IMR-90 (cell line): ENCODE data around the gene OR51Q1. TPM values are rescaled to one million over a fixed set of nuclear protein-coding genes. Genes with fewer than 3 reads are reported as not detected.

ENCODE experiments used
- ATAC-seq: fragments of 200-7000 bp; cut with Tn5 transposase; 2 replicates; pipeline ENCODE4 v1.9.1; 2020; ENCODE audit warnings: low read depth, mild to moderate bottlenecking, moderate library complexity
- BruUV-seq: library from RNA; stranded (reverse); fragments of 400-500 nt; replicated peaks from 2 replicates; lab custom pipeline; 2021; lab: Mats Ljungman, UMichigan
- CTCF ChIA-PET: fragments of 300-600 bp; formaldehyde crosslinking; extraction: SDS; loops from one replicate; lab custom pipeline; 2021; ENCODE audit warnings: antibody characterized with exemption; lab: Yijun Ruan, JAX
- POLR2A ChIA-PET: fragments of 300-600 bp; sonication (Branson Sonifier 250); formaldehyde crosslinking; loops from one replicate; lab custom pipeline; 2022; ENCODE audit warnings: antibody characterized with exemption; ENCODE audit not compliant: unreplicated experiment; lab: Charles Lee
- DNase-seq: peaks from one replicate; pipeline ENCODE4 v3.0.0; 2013
- H2AFZ ChIP-seq: replicated peaks from 2 replicates; pipeline ENCODE3; 2013; ENCODE audit warnings: low read length, mild to moderate bottlenecking; ENCODE audit not compliant: poor library complexity
- H2AK5ac ChIP-seq: 2 replicates; pipeline ENCODE4 v1.6.1; 2013; ENCODE audit warnings: low read depth, low read length, inconsistent platforms
- H2AK9ac ChIP-seq: replicated peaks from 2 replicates; pipeline ENCODE3; 2013; ENCODE audit warnings: mild to moderate bottlenecking, low read depth, low read length, moderate library complexity; ENCODE audit not compliant: poor library complexity
- H2BK120ac ChIP-seq: 2 replicates; pipeline ENCODE4 v1.6.1; 2013; ENCODE audit warnings: low read depth, low read length, inconsistent platforms
- H2BK15ac ChIP-seq: 3 replicates; pipeline ENCODE4 v1.6.1; 2013; ENCODE audit warnings: low read depth, low read length, inconsistent platforms
- H2BK20ac ChIP-seq: 2 replicates; pipeline ENCODE4 v1.6.1; 2013; ENCODE audit warnings: low read depth, mild to moderate bottlenecking, inconsistent platforms, low read length, moderate library complexity
- H2BK5ac ChIP-seq: 2 replicates; pipeline ENCODE4 v1.6.1; 2013; ENCODE audit warnings: mild to moderate bottlenecking, low read depth, low read length, inconsistent platforms; ENCODE audit not compliant: poor library complexity, severe bottlenecking
- H3K14ac ChIP-seq: replicated peaks from 2 replicates; pipeline ENCODE4 v1.6.1; 2013; ENCODE audit warnings: low read depth, low read length, inconsistent platforms
- H3K18ac ChIP-seq: 2 replicates; pipeline ENCODE4 v1.6.1; 2013; ENCODE audit warnings: low read depth, low read length, control low read depth
- H3K23ac ChIP-seq: 2 replicates; pipeline ENCODE4 v1.6.1; 2013; ENCODE audit warnings: low read depth, low read length, inconsistent platforms
- H3K27ac ChIP-seq: 2 replicates; pipeline ENCODE4 v1.5.1; 2013; ENCODE audit warnings: mild to moderate bottlenecking, control low read depth, low read length; ENCODE audit not compliant: insufficient read depth
- H3K27me3 ChIP-seq: 2 replicates; pipeline ENCODE4 v1.6.1; 2013; ENCODE audit warnings: low read length; ENCODE audit not compliant: control insufficient read depth, insufficient read depth
- H3K36me3 ChIP-seq: 2 replicates; pipeline ENCODE4 v1.6.1; 2013; ENCODE audit warnings: low read length, mixed read lengths; ENCODE audit not compliant: control insufficient read depth, insufficient read depth
- H3K4ac ChIP-seq: 2 replicates; pipeline ENCODE4 v1.6.1; 2013; ENCODE audit warnings: low read depth, low read length, inconsistent platforms
- H3K4me1 ChIP-seq: 2 replicates; pipeline ENCODE4 v1.6.1; 2013; ENCODE audit warnings: low read length, mixed read lengths; ENCODE audit not compliant: control insufficient read depth, insufficient read depth
- H3K4me2 ChIP-seq: 2 replicates; pipeline ENCODE4 v1.6.1; 2013; ENCODE audit warnings: low read depth, mild to moderate bottlenecking, control low read depth, low read length, moderate library complexity
- H3K4me3 ChIP-seq: 2 replicates; pipeline ENCODE4 v1.5.1; 2013; ENCODE audit warnings: low read depth, mild to moderate bottlenecking, control low read depth, low read length, moderate library complexity; ENCODE audit not compliant: insufficient read depth
- H3K56ac ChIP-seq: 2 replicates; pipeline ENCODE4 v1.6.1; 2013; ENCODE audit warnings: low read length, inconsistent platforms; ENCODE audit not compliant: insufficient read depth; ENCODE audit errors: extremely low read depth
- H3K79me1 ChIP-seq, 2 experiments: 2 replicates each; pipeline ENCODE4 v1.6.1; 2013; ENCODE audit warnings: low read length in 2 of 2, inconsistent platforms in 1 of 2, low read depth in 1 of 2
- H3K9ac ChIP-seq: 2 replicates; pipeline ENCODE4 v1.6.1; 2013; ENCODE audit warnings: low read depth, low read length, control low read depth
- H3K9me1 ChIP-seq: 2 replicates; pipeline ENCODE4 v1.6.1; 2013; ENCODE audit warnings: low read length, inconsistent platforms; ENCODE audit not compliant: insufficient read depth
- H3K9me3 ChIP-seq: 2 replicates; pipeline ENCODE4 v1.6.1; 2013; ENCODE audit warnings: low read length; ENCODE audit not compliant: control insufficient read depth, insufficient read depth
- H4K20me1 ChIP-seq: 2 replicates; pipeline ENCODE4 v1.6.1; 2013; ENCODE audit warnings: low read length, inconsistent platforms; ENCODE audit not compliant: insufficient read depth
- H4K5ac ChIP-seq: 2 replicates; pipeline ENCODE4 v1.6.1; 2013; ENCODE audit warnings: mild to moderate bottlenecking, low read depth, low read length, control low read depth
- H4K8ac ChIP-seq, 2 experiments: 2 replicates each; pipeline ENCODE4 v1.6.1; 2013; ENCODE audit warnings: low read depth in 2 of 2, low read length in 2 of 2, control low read depth in 1 of 2, inconsistent platforms in 1 of 2
- H4K91ac ChIP-seq: 2 replicates; pipeline ENCODE4 v1.6.1; 2013; ENCODE audit warnings: low read depth, low read length, inconsistent platforms; ENCODE audit not compliant: insufficient read depth
- FOS ChIP-seq: fragments of 150-350 bp; IDR thresholded peaks from 2 replicates; pipeline ENCODE4 v1.6.1; 2016; ENCODE audit warnings: low read depth, low read length
- whole genome bisulfite sequencing, 2 experiments: methylation state at CpG; one replicate each; pipeline versions ENCODE4 v1.1.5 to v1.1.7; 2013; ENCODE audit warnings: missing lambda C conversion rate in 2 of 2; ENCODE audit not compliant: insufficient read length in 1 of 2; ENCODE audit errors: extremely low coverage in 2 of 2; 5-methylcytosine and 5-hydroxymethylcytosine counted together
- dilution Hi-C: fragments of 300-500 bp; cut with HindIII; formaldehyde crosslinking; loops from one replicate; pipeline ENCODE4 v1.14.3; 2018; ENCODE audit warnings: low sequenced_read_pairs; ENCODE audit not compliant: unreplicated experiment
- in situ Hi-C: fragments of 300-500 bp; cut with MboI; formaldehyde crosslinking; loops from 3 replicates; pipeline ENCODE4 v1.14.3; 2019; ENCODE audit warnings: low sequenced_read_pairs, inconsistent platforms, mixed read lengths
- intact Hi-C: fragments of 100-400 bp; cut with micrococcal nuclease; formaldehyde crosslinking; loops from 2 replicates; pipeline ENCODE4 v1.10.0; 2022
- polyA plus RNA-seq, 3 experiments: library from polyadenylated mRNA; depleted of rRNA; stranded (reverse); fragments of >200 nt; gene quantifications; 2 replicates each; pipeline ENCODE4 v1.2.3, GENCODE V29; 2012; ENCODE audit warnings: low replicate concordance in 1 of 3
- total RNA-seq: library from RNA; depleted of rRNA; stranded (reverse); fragments of >200 nt; gene quantifications from 2 replicates; pipeline ENCODE4 v1.2.3, GENCODE V29; 2012

Gene OR51Q1
- total and polyA plus RNA-seq, 2 of the 4 experiments (the other 2 are of a cell fraction) = not detected

DNA sequence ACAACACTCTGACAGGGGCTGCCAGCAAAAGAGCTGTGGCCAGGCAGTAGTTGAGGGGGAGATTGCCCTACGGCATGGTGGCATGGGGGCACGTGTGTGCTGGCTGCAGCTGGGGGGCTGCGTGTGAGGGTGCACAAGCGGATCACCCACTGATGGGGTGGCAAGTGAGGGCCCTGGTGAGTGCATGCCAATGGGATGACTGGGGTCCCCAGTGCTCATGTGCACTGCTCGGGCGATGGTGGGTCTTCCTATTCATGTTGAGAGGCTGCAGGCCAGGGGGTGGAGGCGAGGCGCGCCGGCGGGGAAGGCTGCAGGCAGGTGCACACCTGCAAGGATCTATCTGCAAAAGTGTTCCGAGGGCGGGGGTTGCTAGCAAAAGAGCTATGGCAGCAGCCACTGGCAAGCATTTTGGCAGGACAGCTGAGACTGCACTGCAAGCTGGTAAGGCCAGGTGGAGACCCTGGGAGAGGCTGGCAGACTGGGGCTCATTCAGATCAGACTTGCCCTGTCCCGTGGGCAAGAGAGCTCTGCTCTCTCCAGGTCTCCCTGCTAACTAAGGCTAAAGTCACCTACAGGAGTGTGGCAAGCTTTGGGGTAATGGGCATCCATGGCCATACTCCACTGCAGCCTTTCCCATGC is 39.2 kb downstream of the OR51Q1 start:
- 97% methylated on average over 5 of the region's 14 CpGs; no CpG with 5 or more reads in 1 of the 2 experiments for WGBS, 2 experiments
- Histone ChIP-seq H2AK9ac (no peak overlapping the region), H3K9ac (no peak overlapping the region), H4K20me1 (no peaks in the 10 kb centered on the region), H2BK120ac (no peak overlapping the region), H3K27ac (no peak overlapping the region), H3K27me3 (no peaks in the 10 kb centered on the region), H4K5ac (no peak overlapping the region), H3K4me1 (no peaks in the 10 kb centered on the region), H3K4me3 (no peak overlapping the region), H2BK5ac (no peak overlapping the region), H2BK20ac (no peak overlapping the region), H3K9me1 (no peaks in the 10 kb centered on the region), H4K91ac (no peak overlapping the region), H3K56ac (no peak overlapping the region), H2AK5ac (no peak overlapping the region), H3K4me2 (no peak overlapping the region), H3K79me1 (no peaks in the 10 kb centered on the region), H3K9me3 (no peaks in the 10 kb centered on the region), H3K14ac (no peak overlapping the region), H3K4ac (no peak overlapping the region), H2AFZ (no peak overlapping the region), H3K36me3 (no peaks in the 10 kb centered on the region), H3K23ac (no peak overlapping the region), H3K18ac (no peak overlapping the region), H2BK15ac (no peak overlapping the region), H4K8ac (no peak overlapping the region)
- in situ Hi-C loops = no loop called here
- intact Hi-C loops = no loop called here
- TF ChIP-seq FOS = no peak
- BruUV-seq = no TSS peak
- CTCF ChIA-PET = no interaction called here
- ATAC-seq (no peak), DNase-seq (no peak)
- POLR2A ChIA-PET = no interaction called here
- dilution Hi-C loops = no loop called here
